GM18511 (cell line): ENCODE measurements around the gene CARMIL1.
A peak's percentile ranks its signal among the peaks of the same experiment; 100 is the strongest.

Experiments
- ATAC-seq: cut with Tn5 transposase; IDR thresholded peaks from one replicate; pipeline ENCODE4 v1.9.1; 2021; ENCODE audit warnings: mild to moderate bottlenecking, moderate library complexity; ENCODE audit not compliant: unreplicated experiment

CARMIL1 gene

GRCh38 chr6:25464225-25464624 lies 185.1 kb downstream of the CARMIL1 start:
- no peak for ATAC-seq

- ATAC-seq = no peak
Measured at GRCh38 chr6:25465941-25466340, 186.8 kb downstream of the CARMIL1 start.

GRCh38 chr6:25468881-25469280 lies 189.7 kb downstream of the CARMIL1 start:
- ATAC-seq = no peak

GRCh38 chr6:25469797-25470388 lies 190.7 kb downstream of the CARMIL1 start:
- ATAC-seq = no peak

- no peak for ATAC-seq
Measured at GRCh38 chr6:25472306-25472705, 193.1 kb downstream of the CARMIL1 start.

GRCh38 chr6:25472906-25473305 lies 193.7 kb downstream of the CARMIL1 start:
- no peak for ATAC-seq

GRCh38 chr6:25473447-25473846 lies 194.3 kb downstream of the CARMIL1 start:
- ATAC-seq = no peak

- ATAC-seq = no peak
Measured at GRCh38 chr6:25476126-25476525, 197.0 kb downstream of the CARMIL1 start.

- ATAC-seq = no peak
Measured at GRCh38 chr6:25477006-25477590, 197.9 kb downstream of the CARMIL1 start.

- no peak for ATAC-seq
Measured at GRCh38 chr6:25478973-25479372, 199.8 kb downstream of the CARMIL1 start.

GRCh38 chr6:25481267-25481666 lies 202.1 kb downstream of the CARMIL1 start:
- no peak for ATAC-seq

GRCh38 chr6:25482996-25483395 lies 203.8 kb downstream of the CARMIL1 start:
- ATAC-seq = no peak

GRCh38 chr6:25483943-25484342 lies 204.8 kb downstream of the CARMIL1 start:
- ATAC-seq = no peak

GRCh38 chr6:25484900-25485299 lies 205.7 kb downstream of the CARMIL1 start:
- ATAC-seq = no peak

- ATAC-seq = no peak
Measured at GRCh38 chr6:25485821-25486534, 206.8 kb downstream of the CARMIL1 start.

GRCh38 chr6:25486550-25486949 lies 207.4 kb downstream of the CARMIL1 start:
- no peak for ATAC-seq

- no peak for ATAC-seq
Measured at GRCh38 chr6:25487012-25487411, 207.8 kb downstream of the CARMIL1 start.

GRCh38 chr6:25488156-25488555 lies 209.0 kb downstream of the CARMIL1 start:
- ATAC-seq = no peak

- ATAC-seq = no peak
Measured at GRCh38 chr6:25489399-25489798, 210.2 kb downstream of the CARMIL1 start.

- peak; percentile 84 for ATAC-seq
Measured at GRCh38 chr6:25490018-25490801, 211.0 kb downstream of the CARMIL1 start.

GRCh38 chr6:25492951-25493350 lies 213.8 kb downstream of the CARMIL1 start:
- no peak for ATAC-seq

- ATAC-seq = no peak
Measured at GRCh38 chr6:25494469-25494868, 215.3 kb downstream of the CARMIL1 start.
